Bronchial epithelial cell (primary cell): Measurements from ENCODE around the gene OR9G4. TPM values are rescaled to one million over a fixed set of nuclear protein-coding genes. Genes with fewer than 3 reads are reported as not detected.

Source experiments
- DNase-seq: peaks from one replicate; pipeline ENCODE4 v3.0.0-alpha.2; 2010; ENCODE audit warnings: low read depth
- FAIRE-seq: peaks from 2 replicates; lab custom pipeline; 2011; peaks lifted over from hg19 to GRCh38; lab: Jason Lieb, UNC
- H3K27me3 ChIP-seq: 2 replicates; pipeline ENCODE4 v1.5.1; 2011; ENCODE audit warnings: low read length; ENCODE audit not compliant: control insufficient read depth, insufficient read depth
- H3K36me3 ChIP-seq: 2 replicates; pipeline ENCODE4 v1.5.1; 2011; ENCODE audit warnings: low read length; ENCODE audit not compliant: control insufficient read depth, insufficient read depth
- H3K4me3 ChIP-seq: 2 replicates; pipeline ENCODE4 v1.5.1; 2011; ENCODE audit warnings: mild to moderate bottlenecking, low read depth, low read length, control low read depth
- CTCF ChIP-seq: IDR thresholded peaks from 2 replicates; pipeline ENCODE4 v1.5.1; 2011; ENCODE audit warnings: mild to moderate bottlenecking, moderate library complexity, low read length, control low read depth, inconsistent platforms; ENCODE audit not compliant: insufficient read depth, severe bottlenecking
- total RNA-seq: library from RNA; depleted of rRNA; stranded (reverse); fragments of >200 nt; gene quantifications from 2 replicates; pipeline ENCODE4 v1.2.1, GENCODE V29; 2014

The OR9G4 gene
- total RNA-seq, 1 donor from 2014 or later = not detected

DNA sequence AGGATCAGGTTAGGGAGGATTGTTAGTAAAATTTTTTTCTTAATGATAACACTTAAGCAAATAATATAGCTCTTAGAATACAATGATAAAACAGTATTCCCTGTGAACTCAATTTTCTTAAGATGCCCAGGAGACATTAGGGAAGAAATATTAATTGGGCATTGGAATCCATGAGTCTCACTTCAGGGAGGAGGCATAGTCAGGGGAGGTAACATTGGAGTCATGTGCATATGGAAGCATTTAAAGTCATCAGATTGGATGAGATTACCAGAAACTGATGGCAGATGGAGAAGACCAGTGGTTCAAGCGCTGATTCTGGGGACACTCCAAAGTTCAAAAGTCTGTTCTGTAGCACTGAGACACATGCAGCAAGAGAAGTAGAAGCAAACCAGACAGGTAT, 49.7 kb downstream of the OR9G4 start, which contains the start of gene OR9G1:
Gene OR9G1 (plus strand): TSS at position 301 of the 400 bp plus-strand sequence. CDS start 1,293 bp downstream, outside the sequence.
- FAIRE-seq (peak; percentile 99), DNase-seq (no peak)
- no peaks in the 10 kb centered on the region for H3K36me3 ChIP-seq
- no peaks in the 10 kb centered on the region for H3K27me3 ChIP-seq
- TF ChIP-seq CTCF = no peak
- no peak within 1 kb of the TSS for H3K4me3 ChIP-seq

DNA sequence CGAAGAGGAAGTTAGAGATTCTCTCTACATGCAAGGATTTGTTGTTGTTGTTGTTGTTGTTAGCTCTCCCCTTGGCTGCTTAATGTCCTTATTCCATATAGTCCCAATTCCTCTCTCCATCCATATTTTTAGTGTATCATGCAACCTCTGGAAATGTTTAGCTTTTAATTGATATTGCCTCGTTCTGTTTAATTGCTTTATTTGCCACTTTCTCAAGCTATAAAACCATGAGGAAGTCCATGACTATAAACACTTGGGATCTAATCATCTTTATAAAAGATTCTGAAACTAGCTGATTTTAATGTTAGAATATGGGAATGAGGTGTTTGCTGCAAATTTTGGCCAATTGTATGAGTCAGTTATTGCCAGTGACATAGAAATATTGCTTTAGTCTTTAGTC, 55.1 kb downstream of the OR9G4 start:
- DNase-seq (no peak), FAIRE-seq (no peak)
- Histone ChIP-seq H3K36me3 (no peaks in the 10 kb centered on the region), H3K27me3 (no peaks in the 10 kb centered on the region), H3K4me3 (no peak overlapping the region)
- TF ChIP-seq CTCF = no peak

Other genes starting within 250 kb of the OR9G4 start
- gene OR5M11, start 205.4 kb downstream of the OR9G4 start, total RNA-seq = not detected in 2 replicates
- gene OR5M10, start 171.0 kb downstream of the OR9G4 start, total RNA-seq = not detected in 2 replicates
- gene OR5M1, start 133.8 kb downstream of the OR9G4 start, total RNA-seq = not detected in 2 replicates
- not detected in 2 replicates for gene OR5AP2, start 106.3 kb downstream of the OR9G4 start, total RNA-seq
- not detected in 2 replicates for gene OR5AR1, start 85.0 kb downstream of the OR9G4 start, total RNA-seq
- gene OR9G1, start 49.6 kb downstream of the OR9G4 start, total RNA-seq = not detected in 2 replicates
- gene OR5AK2, start 240.2 kb upstream of the OR9G4 start, total RNA-seq = not detected in 2 replicates